Anterior cingulate cortex (tissue), 58 donors: ENCODE measurements around the gene RTN1.
A peak's percentile ranks its signal among the peaks of the same experiment; 100 is the strongest.

Experiments
- DNase-seq, 58 donors: peaks; one replicate each; lab custom pipeline; 2025; lab: John Stamatoyannopoulos, UW

Gene RTN1

DNA sequence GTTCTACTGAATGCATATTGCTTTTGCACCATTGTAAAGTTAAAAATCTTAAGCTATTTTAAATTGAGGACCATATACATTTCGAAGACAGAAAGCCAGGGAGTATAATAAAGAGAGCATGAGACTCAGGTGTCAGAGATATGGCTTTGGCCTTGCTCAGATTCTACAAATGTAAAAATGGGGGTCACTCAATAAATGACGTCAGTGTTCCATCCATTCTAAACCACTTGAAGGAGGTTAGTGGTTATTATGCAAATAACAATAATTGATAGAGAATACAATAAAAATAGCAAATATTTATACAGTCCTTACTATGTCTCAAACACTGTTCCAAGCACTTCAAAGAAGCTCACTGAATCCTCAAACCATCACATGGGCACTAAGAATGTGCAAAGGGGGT lies 20.1 kb downstream of the RTN1 start:
- DNase-seq: no peak

DNA sequence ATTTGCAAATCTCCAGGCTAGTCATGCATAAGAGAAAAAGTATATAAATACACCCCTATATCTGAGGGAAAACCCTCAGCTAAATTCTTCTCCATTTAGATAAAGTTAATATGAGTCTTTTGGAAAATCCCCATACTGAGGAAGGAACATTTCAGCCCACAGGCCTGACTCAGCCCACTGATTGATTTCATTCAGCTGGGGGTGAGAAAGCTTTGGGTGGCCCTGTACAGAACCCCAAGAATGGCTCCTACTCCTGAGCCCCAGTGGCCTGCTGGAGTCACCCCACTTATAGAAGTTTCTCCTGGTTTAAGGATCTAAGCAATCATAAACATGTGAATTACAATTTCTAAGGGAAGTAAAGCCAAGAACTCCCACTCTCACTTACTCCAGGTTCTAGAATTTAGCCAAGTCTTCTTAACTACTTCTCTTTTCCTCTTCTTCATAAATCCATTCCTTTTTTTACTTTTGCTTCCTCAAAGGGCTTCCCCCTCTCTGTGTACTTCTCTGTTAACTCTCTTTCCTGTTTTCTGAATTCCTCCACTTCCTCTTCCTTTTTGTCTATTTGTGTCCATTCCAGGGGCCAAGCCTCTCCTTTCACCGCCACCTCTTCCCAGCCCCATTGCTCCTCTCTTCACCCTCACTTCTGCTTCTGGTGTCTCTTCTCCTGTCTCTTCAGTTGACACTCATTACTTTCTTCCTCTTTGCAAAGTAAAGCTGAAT lies 21.0 kb downstream of the RTN1 start:
- DNase-seq: no peak

DNA sequence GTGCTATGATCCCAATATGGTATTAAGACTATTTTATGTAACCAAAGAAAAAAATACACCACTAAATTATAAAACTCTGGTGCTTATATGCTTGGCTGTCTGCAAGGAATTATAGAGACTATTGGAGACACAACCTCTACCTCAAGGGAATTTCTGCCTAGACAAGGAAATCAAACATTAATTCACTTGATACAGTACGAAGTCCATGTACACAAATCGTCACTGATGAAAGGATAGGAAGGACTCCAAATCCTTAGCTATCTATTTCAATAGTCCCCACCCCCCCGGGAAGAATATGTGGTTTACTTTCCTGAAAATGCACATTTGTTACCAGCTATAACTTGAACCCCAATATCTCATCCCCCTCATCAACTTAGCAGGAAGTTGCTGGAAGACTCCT lies 21.9 kb downstream of the RTN1 start:
- DNase-seq: no peak

DNA sequence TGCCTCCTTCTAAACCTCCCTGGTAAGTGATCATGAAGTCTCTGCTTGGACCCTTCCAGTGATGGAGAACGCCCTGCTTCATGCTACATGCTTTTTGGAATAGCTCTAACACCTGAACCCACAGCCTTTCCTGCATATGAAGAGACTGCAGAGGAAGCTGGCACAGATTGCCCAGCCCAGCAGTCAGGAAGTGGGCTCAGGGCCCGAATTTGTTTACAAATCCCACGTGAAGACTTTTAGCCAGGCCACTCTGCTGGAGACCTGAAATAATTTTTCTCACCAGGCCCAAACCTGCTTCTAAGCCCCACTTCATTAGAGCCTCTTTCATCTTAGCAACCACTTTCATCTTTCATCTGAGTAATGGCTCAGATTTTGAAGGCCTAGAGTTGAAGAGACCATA lies 22.9 kb downstream of the RTN1 start:
- DNase-seq: no peak

DNA sequence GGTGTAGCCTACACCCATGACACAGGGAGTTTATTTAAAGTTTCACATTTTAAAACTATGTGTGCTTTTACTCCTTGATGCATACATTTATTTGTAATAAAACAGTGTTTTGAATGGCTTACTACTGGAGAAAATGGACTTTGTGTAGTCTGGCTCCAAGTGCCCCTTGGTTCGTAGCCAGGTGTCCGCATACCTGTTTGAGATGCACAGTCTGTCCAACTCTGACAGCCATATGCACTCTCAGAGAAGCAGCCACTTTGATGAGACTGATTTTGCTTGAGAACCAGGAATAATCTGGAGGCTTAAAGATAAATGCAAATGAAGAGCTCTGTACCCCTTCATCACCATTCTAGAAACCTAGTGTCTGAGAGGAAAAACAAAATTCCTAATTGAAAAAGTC lies 24.0 kb downstream of the RTN1 start:
- no peak for DNase-seq

DNA sequence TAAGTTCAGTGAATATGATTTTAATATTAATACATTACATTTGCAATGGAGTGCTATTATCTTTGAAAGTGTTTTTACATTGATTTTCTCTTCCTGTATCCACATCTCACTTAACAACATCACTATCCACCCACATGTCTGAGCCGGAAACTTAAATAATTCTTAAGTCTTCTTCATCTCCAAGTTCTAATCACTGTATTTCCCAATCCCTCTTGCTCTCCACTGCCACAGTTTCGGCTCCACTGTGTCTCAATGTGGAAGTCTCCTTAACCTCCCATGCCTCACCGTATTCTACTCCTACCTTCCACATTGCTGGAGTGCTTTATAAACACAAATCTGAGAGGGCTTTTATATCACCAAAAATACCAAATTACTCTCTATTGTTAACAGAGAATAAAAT lies 25.3 kb downstream of the RTN1 start:
- no peak for DNase-seq

DNA sequence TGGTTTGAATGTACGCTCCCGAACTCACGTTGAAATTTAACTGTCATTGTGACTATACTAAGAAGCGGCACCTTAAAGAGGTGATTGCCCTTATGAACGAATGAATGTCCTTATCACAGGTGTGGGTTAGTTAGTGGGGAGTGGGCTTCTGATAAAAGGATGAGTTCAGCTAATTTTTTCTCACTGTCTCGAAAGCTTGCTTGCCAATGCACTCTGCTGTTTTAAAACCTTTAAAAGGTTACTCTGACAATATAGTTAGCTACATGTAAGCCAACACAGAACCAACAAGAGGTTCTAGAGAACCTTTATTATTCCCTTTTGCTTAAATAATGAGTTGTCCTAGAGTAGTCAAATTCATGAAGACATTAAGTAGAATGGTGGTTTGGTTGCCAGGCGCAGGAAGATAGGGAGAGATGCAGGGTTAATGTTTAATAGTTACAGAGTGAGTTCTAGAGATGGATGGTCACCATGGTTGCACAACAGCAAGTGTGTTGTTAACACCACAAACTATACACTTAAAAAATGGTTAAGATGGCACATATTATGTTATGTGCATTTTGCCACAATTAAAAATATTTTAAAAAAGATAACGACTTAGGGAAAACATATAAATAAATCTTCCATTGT lies 26.3 kb downstream of the RTN1 start:
- DNase-seq: no peak

DNA sequence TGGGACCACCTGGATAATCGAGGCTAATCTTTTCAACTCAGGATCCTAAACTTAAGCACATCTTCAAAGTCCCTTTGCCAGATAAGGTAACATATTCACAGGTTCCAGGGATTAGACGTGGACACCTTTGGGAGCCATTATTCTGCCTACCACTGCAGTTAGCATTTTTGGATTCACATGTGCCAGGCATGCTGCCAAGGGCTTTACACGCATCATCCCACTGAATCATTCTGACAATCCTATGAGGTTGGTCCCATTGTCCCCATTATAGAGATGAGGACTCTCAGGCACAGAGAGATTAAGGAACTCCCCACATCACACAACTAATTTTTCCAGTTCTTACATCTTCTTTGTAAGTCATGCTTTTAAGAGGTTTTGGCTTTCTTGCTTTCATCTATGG lies 34.5 kb downstream of the RTN1 start:
- DNase-seq: peak in 1 of 58 donors; percentile 4

DNA sequence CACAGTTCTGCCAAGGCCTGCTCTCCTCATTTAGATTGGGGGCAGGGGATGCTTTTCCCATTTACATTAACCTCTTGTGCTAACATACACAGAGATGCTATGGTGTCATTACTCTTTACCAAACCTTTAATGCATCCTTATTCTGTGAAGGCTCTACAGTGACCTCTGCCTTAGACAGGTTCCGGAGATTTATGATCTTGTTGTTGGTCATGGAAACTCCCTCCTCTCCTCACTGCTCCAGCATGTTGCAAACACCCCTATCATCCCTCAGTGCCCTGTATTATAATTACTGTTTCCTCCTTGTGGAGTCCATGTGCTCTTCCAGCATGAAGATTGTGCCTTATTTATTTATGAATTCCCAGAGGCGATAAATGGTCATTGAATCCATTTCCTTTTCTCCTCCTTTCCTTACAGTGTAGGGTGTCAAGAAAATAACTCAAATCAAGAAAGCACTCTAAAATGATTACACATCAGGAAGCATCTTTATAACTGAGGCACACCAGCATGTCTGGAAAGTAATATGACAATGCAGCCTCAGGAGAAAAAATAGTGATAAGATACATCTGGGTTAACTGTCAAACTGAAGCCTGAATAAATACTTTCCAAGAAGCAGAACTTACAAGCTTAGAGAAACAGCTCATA lies 37.8 kb downstream of the RTN1 start:
- no peak for DNase-seq

DNA sequence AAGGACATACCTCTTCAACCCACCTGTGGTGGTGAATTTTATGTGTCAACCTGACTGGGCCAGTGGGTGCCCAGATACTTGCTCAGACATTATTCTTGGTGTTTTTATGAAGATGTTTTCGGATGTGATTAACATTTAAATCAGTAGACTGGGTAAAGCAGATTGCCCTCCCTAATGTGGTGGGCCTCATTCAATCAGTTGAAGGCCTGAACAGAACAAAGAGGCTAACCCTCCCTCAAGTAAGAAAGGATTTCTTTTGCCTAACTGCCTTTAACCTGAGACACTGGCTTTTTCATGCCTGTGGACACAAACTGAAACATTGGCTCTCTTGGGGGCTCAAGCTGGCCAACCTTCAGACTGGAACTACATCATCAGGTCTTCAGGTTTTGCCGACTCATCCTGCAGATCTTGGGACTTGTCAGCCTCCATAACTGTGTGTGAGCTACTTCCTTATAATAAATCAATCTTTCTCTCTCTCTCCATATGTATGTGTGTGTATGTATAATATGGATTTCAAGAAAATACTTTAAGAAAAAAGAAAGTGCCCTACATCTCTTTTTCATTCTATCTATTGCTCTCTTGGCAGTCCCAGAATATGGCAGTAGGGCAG lies 39.4 kb downstream of the RTN1 start:
- DNase-seq: no peak

DNA sequence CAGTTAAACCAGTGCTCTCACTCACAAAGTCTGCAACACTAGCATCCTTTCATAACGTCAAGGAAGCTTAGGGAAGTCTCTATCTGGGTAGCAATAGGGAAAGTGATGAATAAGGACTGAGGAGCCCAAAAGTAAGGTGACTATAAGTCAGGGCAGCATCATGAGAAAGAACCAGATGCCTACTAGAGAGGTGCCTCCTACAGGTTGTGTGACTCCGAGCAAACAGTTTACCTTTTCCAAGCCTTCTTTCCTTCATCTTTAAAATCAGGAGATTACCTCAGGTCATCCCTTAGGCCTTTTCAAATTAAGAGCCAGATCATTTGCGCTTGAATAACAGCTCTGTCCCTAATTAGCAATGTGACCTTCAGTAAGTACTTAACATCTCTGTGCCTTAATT lies 40.2 kb downstream of the RTN1 start:
- DNase-seq: no peak

DNA sequence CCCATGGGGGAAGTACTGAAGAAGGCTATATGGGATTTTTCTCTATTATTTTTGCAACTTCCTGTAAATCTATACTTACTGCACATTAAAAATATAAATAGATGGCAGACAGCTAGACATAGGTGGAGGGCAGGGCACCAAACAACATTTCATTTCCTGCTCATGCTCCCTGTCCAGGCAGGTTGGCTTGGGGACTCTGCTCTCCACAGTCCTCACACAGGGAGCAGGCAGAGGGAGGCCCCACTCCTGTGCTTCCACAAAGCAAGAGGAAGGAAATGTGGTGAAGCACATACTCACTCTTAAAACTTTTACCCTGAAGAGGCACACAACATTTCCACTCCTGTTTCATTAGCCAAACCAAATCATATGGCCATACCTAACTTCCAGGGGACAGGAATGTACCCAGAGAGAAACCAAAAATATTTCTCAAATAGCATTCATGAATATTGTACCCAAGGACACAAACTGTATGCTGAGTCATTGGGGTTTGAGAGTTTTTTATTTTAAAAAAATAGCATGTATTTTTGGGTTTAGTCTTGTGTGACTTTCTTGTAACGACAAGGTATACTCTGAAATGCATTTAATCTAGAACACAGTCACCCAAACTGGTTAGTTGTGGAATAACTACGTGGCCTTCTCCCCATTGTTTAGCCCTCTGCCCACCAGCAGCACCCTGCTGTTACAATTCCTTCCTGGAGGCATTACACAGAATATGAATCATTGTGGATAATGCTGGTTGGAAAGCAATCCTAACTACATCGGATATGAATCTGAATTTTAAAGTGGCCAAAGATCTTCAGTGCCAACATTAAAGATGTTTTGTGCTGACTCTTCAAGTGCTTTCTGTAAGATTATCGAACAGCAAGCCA lies 40.9 kb downstream of the RTN1 start:
- no peak for DNase-seq

DNA sequence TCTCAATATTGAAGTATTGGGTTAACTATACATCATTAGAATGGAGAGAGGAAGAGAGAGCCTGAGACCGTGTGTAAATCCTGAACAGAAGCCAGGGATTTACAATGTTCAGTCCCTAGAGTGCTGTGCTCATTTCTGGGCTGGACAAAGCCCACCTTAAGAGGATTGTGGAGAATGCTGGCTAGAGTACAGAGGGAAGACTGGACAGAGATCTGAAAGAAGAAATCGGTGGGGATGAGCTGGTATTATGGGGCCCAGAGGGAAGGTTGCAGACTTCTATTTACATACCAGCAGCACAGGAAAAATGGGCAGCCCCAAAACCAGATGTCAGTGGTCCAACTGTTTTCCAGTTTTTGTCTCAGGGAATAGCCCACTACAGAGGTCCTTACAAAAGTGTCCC lies 42.3 kb downstream of the RTN1 start:
- no peak for DNase-seq

DNA sequence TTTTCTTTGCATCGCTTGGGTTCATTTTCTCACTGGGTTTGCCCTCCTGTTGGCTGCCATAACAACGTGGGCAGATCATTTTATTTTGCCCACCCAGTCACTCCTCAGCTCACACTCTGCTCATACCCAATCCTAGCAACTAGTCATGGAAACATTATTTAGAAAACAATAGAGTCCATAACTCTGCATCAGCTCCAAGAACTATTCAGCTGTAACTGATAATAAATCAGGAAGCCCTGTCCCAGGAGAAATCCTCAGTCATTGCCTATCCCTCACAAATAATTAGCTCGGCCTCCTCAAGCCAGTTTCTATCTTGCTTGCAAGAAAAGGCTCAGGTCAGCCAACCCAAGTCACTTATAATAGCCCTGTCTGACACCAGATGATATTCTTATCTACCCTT lies 43.2 kb downstream of the RTN1 start:
- no peak for DNase-seq

DNA sequence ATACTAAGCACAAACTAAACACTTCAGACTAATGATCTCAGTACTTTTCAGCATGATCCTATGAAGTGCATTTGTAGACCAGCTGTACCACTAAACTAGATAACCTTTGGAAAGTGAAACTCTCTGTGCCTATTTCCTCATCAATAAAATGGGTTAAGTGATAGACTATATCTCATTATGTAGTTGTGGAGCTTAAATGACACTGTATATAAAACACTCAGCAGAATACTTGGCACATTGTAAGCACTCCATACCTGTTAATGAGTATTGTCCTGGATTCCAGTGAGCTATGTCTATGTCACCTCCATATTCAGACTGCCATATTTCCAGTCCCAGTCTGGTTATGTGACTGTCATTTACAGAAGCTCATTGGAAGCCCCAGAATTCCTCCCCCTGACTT lies 44.4 kb downstream of the RTN1 start:
- no peak for DNase-seq

DNA sequence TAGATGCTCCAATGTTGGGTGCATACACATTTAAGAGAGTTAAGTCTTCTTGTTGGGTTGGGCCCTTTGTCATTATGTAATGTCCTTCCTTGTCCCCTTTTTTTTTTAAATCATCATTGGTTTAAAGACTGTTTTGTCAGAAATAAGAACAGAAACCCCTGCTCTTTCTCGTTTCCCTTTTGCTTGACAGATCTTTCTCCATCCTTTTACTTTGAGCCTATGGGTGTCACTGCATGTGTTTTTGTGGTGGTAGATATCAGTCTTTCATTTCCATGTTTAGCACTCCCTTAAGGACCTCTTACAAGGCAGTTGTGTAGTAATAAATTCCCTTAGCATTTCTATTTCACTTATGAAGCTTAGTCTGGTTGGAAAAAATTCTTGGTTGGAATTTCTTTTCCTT lies 47.4 kb downstream of the RTN1 start:
- DNase-seq: no peak

DNA sequence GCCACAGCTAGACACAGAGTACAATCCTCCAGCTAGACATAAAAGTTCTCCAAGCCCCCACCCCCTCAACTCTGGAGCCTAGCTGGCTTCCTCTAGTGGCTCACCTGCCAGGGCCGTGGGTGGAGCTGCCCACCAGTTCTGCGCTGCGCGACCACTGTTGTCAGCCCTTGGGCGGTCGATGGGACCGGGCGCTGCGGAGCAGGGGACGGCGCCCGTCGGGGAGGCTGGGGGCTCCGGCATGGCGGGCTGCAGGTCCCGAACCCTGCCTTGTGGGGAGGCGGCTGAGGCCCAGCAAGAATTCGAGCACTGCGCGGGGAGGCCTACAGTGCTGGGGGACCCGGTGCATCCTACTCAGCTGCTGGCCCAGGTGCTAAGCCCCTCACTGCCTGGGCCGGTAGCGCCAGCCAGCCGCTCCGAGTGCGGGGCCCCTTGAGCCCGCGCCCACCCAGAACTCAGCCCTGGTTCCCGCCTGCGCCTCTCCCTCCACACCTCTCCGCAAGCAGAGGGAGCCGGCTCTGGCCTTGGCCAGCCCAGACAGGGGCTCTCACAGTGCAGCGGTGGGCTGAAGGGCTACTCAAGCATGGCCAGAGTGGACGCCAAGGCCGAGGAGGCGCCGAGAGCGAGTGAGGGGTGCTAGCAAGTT lies 51.0 kb downstream of the RTN1 start:
- DNase-seq: no peak

DNA sequence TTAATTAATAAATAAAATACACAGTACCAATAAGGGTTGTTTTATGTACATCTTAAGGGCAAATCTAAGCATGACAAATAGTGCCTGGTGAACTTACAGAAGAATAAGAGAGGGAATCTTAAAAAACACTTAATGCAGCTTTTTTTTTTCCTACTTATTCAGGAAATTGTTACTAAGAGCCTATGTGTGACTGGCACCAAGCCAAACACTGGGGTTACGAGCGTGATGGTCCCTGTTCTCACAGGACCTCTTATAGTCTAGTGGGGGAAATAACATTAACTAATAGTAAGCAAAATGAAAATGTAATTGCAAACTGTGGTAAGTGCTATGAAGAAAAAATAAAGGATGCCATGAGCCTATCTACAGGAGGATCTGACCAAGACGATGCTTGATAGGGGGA lies 53.6 kb downstream of the RTN1 start:
- no peak for DNase-seq

DNA sequence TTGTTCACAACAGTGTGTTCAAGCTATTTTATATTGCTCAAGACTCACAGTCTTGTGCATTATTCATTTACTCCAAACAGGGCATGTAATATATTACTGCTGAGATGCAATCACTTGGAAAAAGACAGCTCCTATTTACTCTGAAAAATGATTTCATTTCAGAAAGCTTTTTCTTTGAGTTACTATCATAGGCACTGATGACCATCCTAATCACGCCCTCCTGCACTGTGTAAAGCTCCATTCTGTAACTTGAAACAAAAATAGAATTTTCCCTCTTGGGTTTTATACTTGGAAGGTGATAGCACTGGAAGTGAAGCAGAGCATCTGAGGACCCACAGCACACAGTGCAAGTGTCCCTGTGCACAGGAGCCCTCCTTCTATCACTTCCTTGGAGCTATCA lies 55.6 kb downstream of the RTN1 start:
- no peak for DNase-seq

DNA sequence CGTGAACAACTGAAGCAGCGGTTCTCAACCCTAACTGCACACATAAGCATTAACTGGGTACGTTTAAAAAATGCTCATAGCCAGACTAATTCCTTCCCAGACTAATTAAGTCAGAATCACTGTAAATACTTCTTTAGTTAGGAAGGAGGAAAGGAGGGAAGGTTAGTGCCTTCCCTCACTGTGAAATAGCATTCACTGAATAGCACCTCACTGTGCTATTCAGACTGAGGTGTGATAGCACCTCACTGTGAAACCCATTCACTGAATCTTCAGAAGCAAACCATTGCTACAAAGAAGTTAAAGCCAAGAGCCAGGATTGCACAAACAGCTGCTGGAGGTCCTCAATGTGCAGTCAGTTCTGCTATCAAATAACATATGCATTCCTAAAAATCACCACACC lies 58.8 kb downstream of the RTN1 start:
- DNase-seq: no peak
